ENCODE results near the gene LIX1. TPM values are rescaled to one million over a fixed set of nuclear protein-coding genes. Genes with fewer than 3 reads are reported as not detected.
"Not testable (repeated sequence)": the region's sequence is repeated elsewhere in the genome, so short reads cannot be mapped to it uniquely, and the experiment has no call there.

LIX1 gene
- polyA plus RNA-seq, 4 donors, result 3.4 to 6.1 (median 4.8) TPM

DNA sequence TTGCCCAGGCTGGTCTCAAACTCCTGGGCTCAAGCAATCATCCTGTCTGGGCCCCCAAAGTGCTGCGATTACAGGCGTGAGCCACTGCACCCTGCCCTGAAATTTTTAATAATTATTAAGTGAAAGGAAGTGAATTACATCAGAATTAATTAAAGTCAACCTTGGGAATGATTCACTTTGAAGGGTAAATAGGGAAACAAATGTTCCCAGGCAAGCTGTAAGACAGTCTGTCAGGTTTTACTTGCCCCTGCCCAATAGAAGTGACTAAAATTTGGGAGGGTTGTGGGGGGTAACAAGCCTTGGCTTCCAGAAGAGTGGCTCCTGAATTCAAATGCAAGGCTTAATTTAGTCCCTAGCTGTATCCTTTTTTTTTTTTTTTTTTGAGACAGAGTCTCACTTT is 1.3 kb upstream of the LIX1 start:
- DNase-seq (ENCODE audit: low read depth in 4 of 4, low spot score in 3 of 4), result no peak

DNA sequence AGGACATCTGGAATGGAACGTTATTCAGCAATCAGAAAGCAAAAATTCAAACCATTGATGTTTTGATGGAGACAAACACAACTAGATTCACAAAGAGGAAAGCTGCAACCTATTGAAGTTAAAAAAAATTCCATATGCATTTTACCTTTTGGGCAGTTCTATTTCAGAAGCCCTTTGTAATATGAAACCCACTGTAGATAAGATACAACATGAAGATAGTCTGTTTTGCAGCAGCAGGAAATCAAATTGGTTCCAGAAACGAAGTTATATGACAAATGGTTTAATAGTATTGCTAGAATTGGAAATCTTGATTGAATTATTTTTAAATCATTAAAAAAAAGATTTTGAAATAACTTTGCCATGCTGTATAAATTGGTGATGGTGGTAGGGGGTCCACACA is 872 bp downstream of the LIX1 start:
- DNase-seq (ENCODE audit: low read depth in 4 of 4, low spot score in 3 of 4), result no peak

DNA sequence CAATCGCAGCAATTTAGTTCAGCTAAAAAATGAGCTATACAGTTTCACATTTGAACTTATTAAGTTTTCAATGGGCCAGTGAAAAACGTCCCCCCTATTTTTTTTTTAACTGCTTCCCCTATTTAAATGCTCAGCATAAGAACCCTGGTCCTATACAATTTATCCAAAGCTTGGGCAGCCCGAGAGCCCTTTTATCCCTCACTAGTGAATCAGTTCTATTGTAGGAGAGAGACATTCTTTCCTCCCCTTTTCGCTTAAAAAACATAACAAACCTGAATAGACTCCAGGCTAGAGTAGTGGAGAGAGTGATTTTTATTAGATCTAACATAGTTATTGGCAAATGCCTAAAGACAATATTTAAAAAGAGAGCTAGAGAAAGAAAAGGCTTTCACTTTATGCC is 1.4 kb downstream of the LIX1 start:
- DNase-seq (ENCODE audit: low read depth in 4 of 4, low spot score in 3 of 4), result no peak

GRCh38 chr5:97140250-97140649 is 2.2 kb downstream of the LIX1 start:
- DNase-seq (ENCODE audit: low read depth in 4 of 4, low spot score in 3 of 4), result not testable (repeated sequence)

DNA sequence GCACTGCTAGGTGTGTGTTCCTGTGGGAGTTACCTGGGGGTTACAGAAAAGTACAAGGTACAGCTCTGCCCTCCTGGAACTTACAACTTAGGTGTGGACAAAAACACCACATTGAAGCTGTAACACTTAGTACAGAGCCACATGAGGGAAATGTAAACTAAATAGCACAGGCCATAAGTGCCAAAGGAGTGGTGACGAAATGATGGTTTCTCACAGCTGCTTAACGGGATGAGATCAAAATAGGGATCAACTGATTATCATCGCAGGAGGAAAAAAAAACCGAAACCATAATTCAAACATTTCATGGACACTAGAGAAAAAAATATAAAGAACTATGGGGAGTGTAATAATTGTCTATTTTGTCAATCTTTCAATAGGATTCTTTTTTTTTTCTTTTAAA is 5.9 kb downstream of the LIX1 start:
- no peak for DNase-seq (ENCODE audit: low read depth in 4 of 4, low spot score in 3 of 4)

GRCh38 chr5:97135868-97136267 is 6.5 kb downstream of the LIX1 start:
- no peak for DNase-seq (ENCODE audit: low read depth in 4 of 4, low spot score in 3 of 4)

GRCh38 chr5:97134634-97135033 is 7.8 kb downstream of the LIX1 start:
- DNase-seq (ENCODE audit: low read depth in 4 of 4, low spot score in 3 of 4), result no peak

- no peak for DNase-seq (ENCODE audit: low read depth in 4 of 4, low spot score in 3 of 4)
Measured at GRCh38 chr5:97133101-97133500, 9.3 kb downstream of the LIX1 start.

- no peak for DNase-seq (ENCODE audit: low read depth in 4 of 4, low spot score in 3 of 4)
Measured at GRCh38 chr5:97131921-97132320, 10.5 kb downstream of the LIX1 start.

DNA sequence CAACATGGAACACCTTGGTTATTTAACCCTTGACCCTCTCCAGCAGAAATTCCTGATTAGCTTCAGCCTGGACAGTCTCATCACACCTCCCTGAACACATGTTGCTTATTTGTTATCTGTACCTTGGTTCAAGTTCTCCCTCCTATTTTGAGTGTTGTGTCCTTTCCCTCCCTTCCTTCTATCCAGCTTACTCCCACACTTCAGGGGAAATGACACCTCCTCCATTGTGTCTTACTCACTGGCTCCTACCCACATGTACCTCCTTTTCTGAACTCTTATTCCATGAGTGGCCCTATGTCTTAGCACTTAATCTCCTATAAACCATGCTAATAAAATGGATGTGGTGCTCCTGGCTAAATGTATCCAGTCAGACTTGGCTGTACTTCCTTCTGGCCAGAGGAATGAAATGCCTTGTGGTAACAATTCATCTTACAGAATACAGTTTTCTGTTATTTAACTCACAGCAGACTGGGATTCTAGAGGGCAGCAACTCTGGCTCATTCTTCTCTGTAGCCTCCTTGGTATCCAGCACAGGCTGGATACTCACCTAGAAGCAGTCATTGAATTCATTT is 11.2 kb downstream of the LIX1 start:
- DNase-seq (ENCODE audit: low read depth in 4 of 4, low spot score in 3 of 4), result no peak

DNA sequence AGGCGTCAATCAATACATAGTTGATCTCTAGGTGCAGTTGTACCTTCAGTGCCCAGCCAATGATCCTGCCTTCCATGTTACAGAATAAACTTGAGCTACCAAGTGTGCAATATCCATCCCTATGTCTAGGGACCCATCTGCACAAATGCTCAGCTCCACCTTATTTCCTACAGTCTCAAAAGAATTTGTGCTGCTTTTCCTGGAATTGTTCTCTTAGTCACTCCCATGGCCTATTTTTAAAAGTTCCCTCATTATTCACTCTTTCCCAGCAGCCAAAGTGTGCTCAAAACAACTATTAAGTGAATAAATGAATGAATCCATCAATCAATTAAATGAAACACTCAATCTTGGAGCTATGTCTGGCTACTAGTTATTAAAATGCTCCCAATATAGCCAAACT is 14.7 kb downstream of the LIX1 start:
- DNase-seq (ENCODE audit: low read depth in 4 of 4, low spot score in 3 of 4), result no peak

DNA sequence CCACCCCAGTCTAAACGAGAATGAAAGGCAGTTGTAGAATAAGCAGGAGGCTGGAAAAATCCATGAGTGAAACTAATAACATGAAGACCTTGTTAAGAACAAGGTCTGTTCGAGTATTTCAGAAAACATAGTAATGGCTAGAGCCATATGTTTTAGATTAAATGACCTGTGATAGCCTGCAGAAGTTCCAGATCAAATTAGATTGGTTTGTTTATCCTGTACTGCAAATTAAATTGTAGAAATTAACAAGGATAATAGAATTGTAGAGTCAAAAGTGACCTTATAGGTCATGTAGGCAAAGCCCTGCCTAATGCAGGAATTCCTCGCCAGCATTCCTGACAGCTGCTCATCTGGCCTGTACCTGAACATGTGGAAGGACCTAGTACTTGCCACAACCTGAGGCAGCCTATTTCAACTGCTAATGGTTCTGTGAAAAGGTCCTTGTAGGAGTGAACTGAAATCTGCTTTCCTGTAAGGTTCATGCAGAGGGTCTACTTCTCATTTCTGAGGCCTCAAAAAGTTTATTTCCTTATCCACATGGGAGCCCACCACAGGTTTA is 17.2 kb downstream of the LIX1 start:
- DNase-seq (ENCODE audit: low read depth in 4 of 4, low spot score in 3 of 4), result no peak

DNA sequence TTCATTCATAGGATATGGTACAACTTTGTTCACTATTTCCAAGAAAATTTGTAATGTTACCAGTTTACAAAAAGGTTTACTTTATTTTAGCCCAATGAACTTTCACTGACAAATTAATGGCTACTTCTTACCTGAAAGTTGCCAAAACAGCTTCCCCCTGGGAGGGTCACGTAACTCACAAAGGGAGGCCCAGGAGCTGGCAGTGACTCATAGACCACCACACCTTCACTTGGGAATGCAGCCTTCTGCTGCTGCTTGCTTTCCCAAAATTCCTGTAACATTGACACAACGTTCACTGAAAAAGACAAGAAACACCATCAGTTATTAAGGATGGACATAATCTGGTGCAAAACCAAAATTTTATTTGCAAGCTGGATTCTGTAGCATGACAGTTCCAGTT is 18.1 kb downstream of the LIX1 start:
- DNase-seq (ENCODE audit: low read depth in 4 of 4, low spot score in 3 of 4), result no peak

DNA sequence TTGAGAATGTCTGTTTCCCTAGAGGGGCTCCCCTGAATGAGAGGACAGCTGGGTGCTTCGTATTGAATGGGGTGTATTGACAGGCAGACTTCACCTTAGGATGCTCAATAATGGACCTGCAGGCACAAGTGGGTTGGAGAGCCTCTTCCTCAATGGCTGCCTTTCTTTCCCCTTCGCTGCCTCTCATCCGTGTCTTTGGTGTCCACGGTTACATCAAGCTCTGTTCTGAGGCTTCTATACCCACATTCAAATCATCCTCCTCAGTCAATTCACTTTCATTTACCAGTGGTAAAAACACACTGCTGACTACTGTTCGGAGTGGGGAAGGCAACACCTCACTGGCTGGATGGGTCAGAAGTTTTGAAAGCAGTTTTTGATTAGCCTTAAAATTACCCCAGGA is 20.6 kb downstream of the LIX1 start:
- no peak for DNase-seq (ENCODE audit: low read depth in 4 of 4, low spot score in 3 of 4)

DNA sequence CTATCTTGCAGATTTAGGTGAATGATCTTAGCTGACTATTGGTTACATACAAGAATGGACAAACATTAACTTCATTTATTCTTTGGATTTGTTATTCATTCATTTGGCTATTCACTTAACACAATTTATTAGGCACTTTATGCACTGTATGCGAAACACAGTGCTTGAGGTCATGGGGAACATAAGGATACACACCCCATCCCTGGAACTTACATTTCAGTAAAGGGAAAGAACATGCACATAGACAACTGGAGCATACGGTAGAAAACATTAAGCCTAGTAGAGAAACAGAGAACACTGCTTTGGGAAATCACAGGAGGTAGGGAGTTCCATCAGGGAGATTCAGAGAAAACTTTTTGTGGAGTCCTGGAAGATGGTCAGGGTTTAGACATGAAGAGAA is 22.2 kb downstream of the LIX1 start:
- DNase-seq (ENCODE audit: low read depth in 4 of 4, low spot score in 3 of 4), result no peak

- no peak for DNase-seq (ENCODE audit: low read depth in 4 of 4, low spot score in 3 of 4)
Measured at GRCh38 chr5:97119007-97119390, 23.4 kb downstream of the LIX1 start.

GRCh38 chr5:97118261-97119006 is 24.0 kb downstream of the LIX1 start:
- no peak for DNase-seq (ENCODE audit: low read depth in 4 of 4, low spot score in 3 of 4)

GRCh38 chr5:97115932-97116331 is 26.5 kb downstream of the LIX1 start:
- no peak for DNase-seq (ENCODE audit: low read depth in 4 of 4, low spot score in 3 of 4)

GRCh38 chr5:97112230-97112629 is 30.2 kb downstream of the LIX1 start:
- no peak for DNase-seq (ENCODE audit: low read depth in 4 of 4, low spot score in 3 of 4)

DNA sequence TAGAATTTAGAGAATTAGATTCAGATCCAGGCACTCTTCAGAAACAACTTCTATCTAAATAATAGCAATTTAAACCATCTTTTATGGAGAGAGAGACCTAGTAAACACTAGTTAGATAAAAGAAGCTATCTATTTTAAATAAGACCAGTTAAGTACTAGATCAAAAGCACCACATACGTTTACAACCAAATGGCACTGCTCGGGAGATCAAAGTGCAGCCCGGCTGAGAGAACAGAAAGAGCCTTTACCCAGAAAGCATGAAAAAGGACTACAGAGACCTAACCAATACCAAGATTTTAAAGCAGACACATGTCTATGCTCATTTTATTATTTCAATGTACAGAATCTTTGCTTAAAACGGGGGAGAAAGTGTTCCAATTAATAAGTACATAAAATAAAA is 30.8 kb downstream of the LIX1 start:
- no peak for DNase-seq (ENCODE audit: low read depth in 4 of 4, low spot score in 3 of 4)

- DNase-seq (ENCODE audit: low read depth in 4 of 4, low spot score in 3 of 4), result no peak
Measured at GRCh38 chr5:97111004-97111403, 31.4 kb downstream of the LIX1 start.

GRCh38 chr5:97107318-97107717 is 35.1 kb downstream of the LIX1 start:
- DNase-seq (ENCODE audit: low read depth in 4 of 4, low spot score in 3 of 4), result no peak

Measured in right renal pelvis (tissue), 4 donors.